Loucy (cell line): Measurements from ENCODE around the gene EFNA5.
A peak's percentile ranks its signal among the peaks of the same experiment; 100 is the strongest.

Experiments
- H2AFZ ChIP-seq: fragments of 200-600 bp; sonication (generic); 2 replicates; pipeline ENCODE4 v1.6.0; 2016; ENCODE audit warnings: antibody characterized with exemption, mild to moderate bottlenecking, low read length, moderate library complexity
- H3F3A ChIP-seq: fragments of 200-600 bp; 2 replicates; pipeline ENCODE4 v1.6.0; 2016; ENCODE audit warnings: antibody characterized with exemption, low read depth, mild to moderate bottlenecking
- H3K27me3 ChIP-seq: fragments of 200-600 bp; sonication (generic); 2 replicates; pipeline ENCODE4 v1.6.1; 2014; ENCODE audit warnings: low read length, mild to moderate bottlenecking; ENCODE audit not compliant: insufficient read depth, poor library complexity, severe bottlenecking
- H3K36me3 ChIP-seq: fragments of 200-600 bp; sonication (generic); 2 replicates; pipeline ENCODE4 v1.6.1; 2016; ENCODE audit warnings: low read length; ENCODE audit not compliant: insufficient read depth
- H3K4me1 ChIP-seq: fragments of 200-600 bp; sonication (generic); 2 replicates; pipeline ENCODE4 v1.5.1; 2014; ENCODE audit warnings: low read length, mild to moderate bottlenecking; ENCODE audit not compliant: insufficient read depth, poor library complexity, severe bottlenecking
- H3K4me2 ChIP-seq: fragments of 200-600 bp; sonication (generic); 2 replicates; pipeline ENCODE4 v1.6.0; 2014; ENCODE audit warnings: antibody characterized with exemption, low read length, low read depth, mild to moderate bottlenecking; ENCODE audit not compliant: poor library complexity, severe bottlenecking
- H3K4me3 ChIP-seq: fragments of 200-600 bp; sonication (generic); 2 replicates; pipeline ENCODE4 v1.5.1; 2014; ENCODE audit warnings: low read length, mild to moderate bottlenecking, mixed read lengths; ENCODE audit not compliant: poor library complexity, severe bottlenecking
- H3K79me2 ChIP-seq: fragments of 200-600 bp; sonication (generic); 2 replicates; pipeline ENCODE4 v1.6.1; 2014; ENCODE audit warnings: low read length; ENCODE audit not compliant: insufficient read depth
- H3K9ac ChIP-seq: fragments of 200-600 bp; sonication (generic); 2 replicates; pipeline ENCODE4 v1.6.0; 2014; ENCODE audit warnings: mild to moderate bottlenecking, low read depth, low read length, moderate library complexity; ENCODE audit not compliant: poor library complexity, severe bottlenecking
- H3K9me2 ChIP-seq: fragments of 200-600 bp; sonication (generic); replicated peaks from 2 replicates; pipeline ENCODE4 v1.6.1; 2016; ENCODE audit warnings: low read depth, low read length, mixed read lengths
- H3K9me3 ChIP-seq: fragments of 200-600 bp; sonication (generic); 2 replicates; pipeline ENCODE4 v1.6.1; 2014; ENCODE audit warnings: mild to moderate bottlenecking, antibody characterized with exemption, low read length, low read depth; ENCODE audit not compliant: insufficient read depth
- H4K20me1 ChIP-seq: fragments of 200-600 bp; sonication (generic); 2 replicates; pipeline ENCODE4 v1.6.0; 2014; ENCODE audit warnings: antibody characterized with exemption, low read length, mild to moderate bottlenecking; ENCODE audit not compliant: insufficient read depth, poor library complexity, severe bottlenecking
- CTCF ChIP-seq: fragments of 200-600 bp; sonication (generic); conservative IDR thresholded peaks from 2 replicates; pipeline ENCODE4 v1.5.1; 2014; ENCODE audit warnings: mild to moderate bottlenecking, antibody characterized with exemption, low read length
- EZH2phosphoT487 ChIP-seq: fragments of 200-600 bp; IDR thresholded peaks from 2 replicates; pipeline ENCODE4 v1.6.1; 2018; ENCODE audit warnings: antibody characterized with exemption, mild to moderate bottlenecking, moderate library complexity, borderline replicate concordance

EFNA5 gene

GRCh38 chr5:107605596-107606125 lies 65.1 kb downstream of the EFNA5 start:
- Histone ChIP-seq H3K9ac (no peak overlapping the region), H3K4me3 (peak overlapping the region; percentile 63), H3K4me1 (peaks cover 27% of the 10 kb centered on the region), H4K20me1 (no peaks in the 10 kb centered on the region), H3F3A (no peaks in the 10 kb centered on the region), H3K9me2 (no peaks in the 10 kb centered on the region), H2AFZ (no peak overlapping the region), H3K9me3 (no peaks in the 10 kb centered on the region), H3K79me2 (no peaks in the 10 kb centered on the region), H3K36me3 (no peaks in the 10 kb centered on the region), H3K4me2 (peak overlapping the region; percentile 82), H3K27me3 (no peaks in the 10 kb centered on the region)
- no peak for TF ChIP-seq EZH2phosphoT487
- TF ChIP-seq CTCF = no peak

- no peaks in the 10 kb centered on the region for H3K9me3 ChIP-seq
- H3K9ac ChIP-seq = no peak overlapping the region
- no peak for TF ChIP-seq EZH2phosphoT487
- TF ChIP-seq CTCF = no peak
- no peaks in the 10 kb centered on the region for H3K9me2 ChIP-seq
- peak overlapping the region; percentile 63 for H3K4me3 ChIP-seq
- H3K27me3 ChIP-seq = no peaks in the 10 kb centered on the region
- peaks cover 27% of the 10 kb centered on the region for H3K4me1 ChIP-seq
- H4K20me1 ChIP-seq = no peaks in the 10 kb centered on the region
- no peaks in the 10 kb centered on the region for H3K79me2 ChIP-seq
- H2AFZ ChIP-seq = no peak overlapping the region
- no peaks in the 10 kb centered on the region for H3F3A ChIP-seq
- peak overlapping the region; percentile 82 for H3K4me2 ChIP-seq
- no peaks in the 10 kb centered on the region for H3K36me3 ChIP-seq
Observed at GRCh38 chr5:107604990-107605389, 65.7 kb downstream of the EFNA5 start.

GRCh38 chr5:107604146-107604910 lies 66.4 kb downstream of the EFNA5 start:
- TF ChIP-seq CTCF (no peak), EZH2phosphoT487 (no peak)
- no peak overlapping the region for H3K9ac ChIP-seq
- no peaks in the 10 kb centered on the region for H3K27me3 ChIP-seq
- no peaks in the 10 kb centered on the region for H3K36me3 ChIP-seq
- no peaks in the 10 kb centered on the region for H4K20me1 ChIP-seq
- peak overlapping the region; percentile 82 for H3K4me2 ChIP-seq
- no peaks in the 10 kb centered on the region for H3K9me2 ChIP-seq
- peak overlapping the region; percentile 54 for H3K4me3 ChIP-seq
- H3K4me1 ChIP-seq = peaks cover 27% of the 10 kb centered on the region
- no peaks in the 10 kb centered on the region for H3K79me2 ChIP-seq
- H2AFZ ChIP-seq = no peak overlapping the region
- no peaks in the 10 kb centered on the region for H3K9me3 ChIP-seq
- no peaks in the 10 kb centered on the region for H3F3A ChIP-seq
